ENCODE measurements around the gene ILK. TPM values are rescaled to one million over a fixed set of nuclear protein-coding genes. Genes with fewer than 3 reads are reported as not detected.

ILK gene
- total RNA-seq, 1 donor from 2014 or later = 209 TPM

DNA sequence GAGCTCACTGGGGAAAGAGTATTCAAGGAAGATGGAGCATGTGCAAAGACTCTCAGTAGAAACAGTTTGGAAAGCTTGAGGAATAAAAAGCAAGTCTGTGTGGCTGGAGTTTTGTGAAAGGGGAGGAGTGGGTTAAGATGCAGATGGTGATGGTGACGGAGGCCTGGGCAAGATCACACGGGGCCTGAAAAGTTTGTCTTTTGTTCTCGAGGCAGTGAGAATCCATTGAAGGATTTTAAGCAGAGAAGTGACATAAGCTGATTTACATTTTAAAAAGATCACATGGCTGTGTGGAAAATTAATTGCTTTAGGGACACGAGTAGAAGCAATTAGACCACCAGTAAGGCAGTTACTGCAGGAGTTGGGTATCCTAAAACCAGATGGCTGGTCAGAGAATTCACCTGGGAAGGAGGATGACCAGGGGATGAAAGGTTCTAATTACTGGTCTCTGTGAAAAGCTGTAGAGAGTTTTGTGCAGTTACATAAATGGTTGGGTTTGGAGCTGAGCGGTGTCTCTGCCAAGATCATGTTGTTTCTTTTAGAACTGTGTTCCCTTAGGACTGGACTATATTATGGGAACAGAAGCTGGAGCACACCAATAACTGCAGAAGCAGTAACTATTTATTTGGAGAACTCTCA lies 7.2 kb upstream of the ILK start:
- TF ChIP-seq, protein P1, sequence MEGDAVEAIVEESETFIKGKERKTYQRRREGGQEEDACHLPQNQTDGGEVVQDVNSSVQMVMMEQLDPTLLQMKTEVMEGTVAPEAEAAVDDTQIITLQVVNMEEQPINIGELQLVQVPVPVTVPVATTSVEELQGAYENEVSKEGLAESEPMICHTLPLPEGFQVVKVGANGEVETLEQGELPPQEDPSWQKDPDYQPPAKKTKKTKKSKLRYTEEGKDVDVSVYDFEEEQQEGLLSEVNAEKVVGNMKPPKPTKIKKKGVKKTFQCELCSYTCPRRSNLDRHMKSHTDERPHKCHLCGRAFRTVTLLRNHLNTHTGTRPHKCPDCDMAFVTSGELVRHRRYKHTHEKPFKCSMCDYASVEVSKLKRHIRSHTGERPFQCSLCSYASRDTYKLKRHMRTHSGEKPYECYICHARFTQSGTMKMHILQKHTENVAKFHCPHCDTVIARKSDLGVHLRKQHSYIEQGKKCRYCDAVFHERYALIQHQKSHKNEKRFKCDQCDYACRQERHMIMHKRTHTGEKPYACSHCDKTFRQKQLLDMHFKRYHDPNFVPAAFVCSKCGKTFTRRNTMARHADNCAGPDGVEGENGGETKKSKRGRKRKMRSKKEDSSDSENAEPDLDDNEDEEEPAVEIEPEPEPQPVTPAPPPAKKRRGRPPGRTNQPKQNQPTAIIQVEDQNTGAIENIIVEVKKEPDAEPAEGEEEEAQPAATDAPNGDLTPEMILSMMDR (IDR thresholded peaks at IDR 0.05) = no peak
- H3K9me3 Mint-ChIP-seq (ENCODE audit: unreplicated experiment) = no peaks in the 10 kb centered on the region
- no peaks in the 10 kb centered on the region for H3K27me3 Mint-ChIP-seq (ENCODE audit: unreplicated experiment)
- no peak overlapping the region for H3K27ac Mint-ChIP-seq (ENCODE audit: unreplicated experiment)
- H3K36me3 Mint-ChIP-seq (ENCODE audit: unreplicated experiment) = peaks cover 43% of the 10 kb centered on the region
- DNase-seq (ENCODE audit: extremely low spot score, unreplicated experiment) = peak; percentile 6
- no peak overlapping the region for H3K4me3 Mint-ChIP-seq (ENCODE audit: unreplicated experiment)
- H3K4me1 Mint-ChIP-seq (ENCODE audit: unreplicated experiment) = peaks cover under 1% of the 10 kb centered on the region

DNA sequence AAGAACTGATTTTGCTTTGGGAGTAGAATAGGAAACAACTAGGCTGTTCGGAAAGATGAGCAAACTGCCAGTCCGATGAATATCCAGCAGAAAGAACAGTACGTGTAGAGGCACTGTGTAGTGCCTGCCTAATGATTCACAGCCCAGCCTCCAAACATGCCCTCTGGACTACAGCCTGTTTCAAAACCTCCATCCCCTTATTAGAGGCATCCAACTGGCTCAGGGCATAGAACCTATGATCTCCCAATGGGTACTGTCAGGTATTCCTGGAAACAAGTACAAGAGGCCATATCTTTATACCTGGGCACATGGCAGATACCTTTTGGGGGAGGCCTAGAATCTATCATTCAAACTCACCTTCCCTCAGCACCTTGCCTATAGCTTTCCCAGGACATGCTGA lies 5.0 kb upstream of the ILK start:
- Mint-ChIP-seq H3K4me3 (ENCODE audit: unreplicated experiment) (no peak overlapping the region), H3K9me3 (ENCODE audit: unreplicated experiment) (no peaks in the 10 kb centered on the region), H3K36me3 (ENCODE audit: unreplicated experiment) (peaks cover 39% of the 10 kb centered on the region)

DNA sequence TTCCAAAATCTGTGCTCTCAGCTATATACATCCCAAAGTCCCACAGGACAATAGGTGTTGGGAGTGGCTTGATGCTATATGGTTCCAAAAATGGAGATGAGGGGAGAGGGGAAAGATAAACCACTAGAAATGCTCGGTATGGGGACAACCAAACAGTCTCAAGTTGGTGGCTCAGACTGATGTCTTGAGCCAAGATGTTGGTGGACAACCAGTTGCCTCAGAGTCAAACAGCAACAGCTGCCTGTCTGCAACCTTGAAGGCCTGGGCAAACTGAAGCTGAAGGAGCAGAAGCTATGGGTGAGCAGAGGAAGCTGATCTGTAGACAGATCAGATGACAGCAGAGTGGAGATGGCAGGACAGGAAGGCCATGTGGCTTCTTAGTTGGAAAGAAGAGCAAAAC lies 4.1 kb upstream of the ILK start:
- Mint-ChIP-seq H3K9me3 (ENCODE audit: unreplicated experiment) (no peaks in the 10 kb centered on the region), H3K4me3 (ENCODE audit: unreplicated experiment) (no peak overlapping the region), H3K4me1 (ENCODE audit: unreplicated experiment) (peaks cover 2% of the 10 kb centered on the region), H3K27me3 (ENCODE audit: unreplicated experiment) (no peaks in the 10 kb centered on the region), H3K27ac (ENCODE audit: unreplicated experiment) (no peak overlapping the region), H3K36me3 (ENCODE audit: unreplicated experiment) (peaks cover 30% of the 10 kb centered on the region)
- DNase-seq (ENCODE audit: extremely low spot score, unreplicated experiment) = peak; percentile 8
- TF ChIP-seq, protein P1 (IDR thresholded peaks at IDR 0.05) = no peak

More for the DNA sequence above, 5.0 kb upstream of the ILK start:
- no peaks in the 10 kb centered on the region for H3K27me3 Mint-ChIP-seq (ENCODE audit: unreplicated experiment)
- no peak overlapping the region for H3K27ac Mint-ChIP-seq (ENCODE audit: unreplicated experiment)
- DNase-seq (ENCODE audit: extremely low spot score, unreplicated experiment) = peak; percentile 19
- peaks cover 2% of the 10 kb centered on the region for H3K4me1 Mint-ChIP-seq (ENCODE audit: unreplicated experiment)
- TF ChIP-seq, protein P1 (IDR thresholded peaks at IDR 0.05) = no peak

DNA sequence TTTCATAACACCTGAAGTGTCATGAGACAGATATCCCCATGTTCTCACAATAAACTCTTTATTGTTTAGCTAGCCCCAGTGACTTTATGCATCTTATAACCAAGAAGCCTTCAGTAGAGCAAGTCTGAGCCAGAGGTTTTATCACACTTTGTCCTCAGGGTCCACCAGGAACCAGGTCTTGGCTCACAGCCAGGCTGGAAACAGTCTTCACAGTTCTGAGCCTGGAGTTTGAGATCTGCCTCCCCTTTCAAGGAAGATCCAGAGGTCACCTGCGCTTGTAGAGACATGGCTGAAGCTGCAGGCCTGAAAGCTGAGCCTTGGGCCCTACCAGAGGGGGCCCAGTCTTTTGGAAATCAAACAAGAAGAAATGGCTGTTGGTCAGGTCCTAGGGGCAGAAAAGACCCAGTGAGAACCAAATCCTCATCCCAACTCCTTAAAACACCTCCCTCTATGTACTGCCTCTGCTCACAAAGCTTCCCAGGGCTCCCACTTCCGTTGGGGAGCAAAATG lies 3.6 kb upstream of the ILK start:
- no peaks in the 10 kb centered on the region for H3K27me3 Mint-ChIP-seq (ENCODE audit: unreplicated experiment)
- H3K27ac Mint-ChIP-seq (ENCODE audit: unreplicated experiment) = no peak overlapping the region
- TF ChIP-seq, protein P1 (IDR thresholded peaks at IDR 0.05) = no peak
- DNase-seq (ENCODE audit: extremely low spot score, unreplicated experiment) = peak; percentile 67
- no peak overlapping the region for H3K4me3 Mint-ChIP-seq (ENCODE audit: unreplicated experiment)
- H3K4me1 Mint-ChIP-seq (ENCODE audit: unreplicated experiment) = peaks cover 2% of the 10 kb centered on the region
- H3K9me3 Mint-ChIP-seq (ENCODE audit: unreplicated experiment) = no peaks in the 10 kb centered on the region
- peaks cover 28% of the 10 kb centered on the region for H3K36me3 Mint-ChIP-seq (ENCODE audit: unreplicated experiment)

DNA sequence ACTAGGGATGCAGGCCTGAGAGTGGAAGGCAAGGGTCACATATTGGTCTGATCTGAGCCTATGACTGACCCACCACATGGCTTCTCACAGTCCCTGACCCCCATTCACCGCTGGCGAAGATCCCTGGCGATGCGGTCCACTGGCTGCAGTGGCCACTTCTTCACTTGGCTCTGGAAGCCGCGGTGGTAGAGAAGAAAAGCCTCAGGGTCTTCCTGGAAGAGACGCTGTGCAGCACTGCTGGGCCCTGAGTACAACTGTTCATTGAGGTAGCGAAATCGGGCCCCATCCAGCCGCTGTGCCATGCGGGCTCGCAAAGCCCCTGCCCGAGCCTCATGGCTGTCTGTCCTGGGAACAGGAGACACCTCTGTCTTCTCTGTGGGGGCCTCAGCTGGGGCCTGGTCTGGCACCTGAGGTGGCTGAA lies 2.5 kb upstream of the ILK start:
- H3K27me3 Mint-ChIP-seq (ENCODE audit: unreplicated experiment) = no peaks in the 10 kb centered on the region
- TF ChIP-seq, protein P1 (IDR thresholded peaks at IDR 0.05) = no peak
- H3K36me3 Mint-ChIP-seq (ENCODE audit: unreplicated experiment) = peaks cover 21% of the 10 kb centered on the region
- no peak overlapping the region for H3K27ac Mint-ChIP-seq (ENCODE audit: unreplicated experiment)
- peaks cover 2% of the 10 kb centered on the region for H3K4me1 Mint-ChIP-seq (ENCODE audit: unreplicated experiment)
- no peak overlapping the region for H3K4me3 Mint-ChIP-seq (ENCODE audit: unreplicated experiment)
- peak; percentile 76 for DNase-seq (ENCODE audit: extremely low spot score, unreplicated experiment)
- no peaks in the 10 kb centered on the region for H3K9me3 Mint-ChIP-seq (ENCODE audit: unreplicated experiment)
